Limb (tissue), 2 donors: ENCODE results near the gene GSTT2.
"Not testable (repeated sequence)": the region's sequence is repeated elsewhere in the genome, so short reads cannot be mapped to it uniquely, and the experiment has no call there.

Experiments
- DNase-seq, 2 donors: peaks; one replicate each; pipeline ENCODE4 v3.0.0-alpha.2; 2016; ENCODE audit errors: extremely low spot score in 2 of 2

GSTT2 gene

GRCh38 chr22:23979557-23980240 lies at the start of gene GSTT2:
TSS of gene GSTT2 (plus strand) at chr22:23980134.
- DNase-seq: not testable (repeated sequence)

GRCh38 chr22:23938328-23939016 lies 41.5 kb upstream of the GSTT2 start:
- DNase-seq: no peak

- no peak for DNase-seq
Measured at GRCh38 chr22:23939017-23939357, 40.9 kb upstream of the GSTT2 start.

- not testable (repeated sequence) for DNase-seq
Measured at GRCh38 chr22:23940166-23940565, 39.8 kb upstream of the GSTT2 start.

- not testable (repeated sequence) for DNase-seq
Measured at GRCh38 chr22:23947391-23947790, 32.5 kb upstream of the GSTT2 start.

- DNase-seq: not testable (repeated sequence)
Measured at GRCh38 chr22:23949764-23950163, 30.2 kb upstream of the GSTT2 start.

- DNase-seq: not testable (repeated sequence)
Measured at GRCh38 chr22:23951383-23951782, 28.6 kb upstream of the GSTT2 start.

GRCh38 chr22:23952794-23953405 lies 27.0 kb upstream of the GSTT2 start:
- DNase-seq: not testable (repeated sequence)

- not testable (repeated sequence) for DNase-seq
Measured at GRCh38 chr22:23953485-23953884, 26.4 kb upstream of the GSTT2 start.

- DNase-seq: not testable (repeated sequence)
Measured at GRCh38 chr22:23954193-23954990, 25.5 kb upstream of the GSTT2 start.

GRCh38 chr22:23954991-23955305 lies 25.0 kb upstream of the GSTT2 start:
- DNase-seq: not testable (repeated sequence)

GRCh38 chr22:23955886-23956285 lies 24.0 kb upstream of the GSTT2 start:
- not testable (repeated sequence) for DNase-seq

- peak; percentile 79 to 85 for DNase-seq
Measured at GRCh38 chr22:23956301-23956900, 23.5 kb upstream of the GSTT2 start.

- DNase-seq: not testable (repeated sequence)
Measured at GRCh38 chr22:23961084-23961771, 18.7 kb upstream of the GSTT2 start, which contains the start of gene GSTT2B. TSS of gene GSTT2B (minus strand) at chr22:23961195. CDS start at chr22:23961131, 64 bp downstream.

GRCh38 chr22:23966094-23966493 lies 13.8 kb upstream of the GSTT2 start:
- not testable (repeated sequence) for DNase-seq

GRCh38 chr22:23966568-23966967 lies 13.4 kb upstream of the GSTT2 start, which contains the start of gene DDTL:
TSS of gene DDTL (plus strand) at chr22:23966888. CDS start at chr22:23966915, 27 bp downstream.
- not testable (repeated sequence) for DNase-seq

GRCh38 chr22:23969071-23969470 lies 10.9 kb upstream of the GSTT2 start:
- no peak for DNase-seq

- no peak for DNase-seq
Measured at GRCh38 chr22:23970201-23970641, 9.7 kb upstream of the GSTT2 start.

GRCh38 chr22:23970816-23971486 lies 9.0 kb upstream of the GSTT2 start:
- DNase-seq: no peak

- not testable (repeated sequence) for DNase-seq
Measured at GRCh38 chr22:23971927-23972326, 8.0 kb upstream of the GSTT2 start.
